Gastrocnemius medialis (tissue), 4 donors: ENCODE results near the gene KMO.

Source experiments
- POLR2A ChIP-seq, 2 donors: fragments of 450-650 bp; IDR thresholded peaks; one replicate each; pipeline ENCODE4 v1.6.1; 2017; ENCODE audit warnings: antibody characterized with exemption in 2 of 2, mild to moderate bottlenecking in 2 of 2, moderate library complexity in 2 of 2
- TF ChIP-seq, protein P1 (sequence below), 5 experiments: fragments of 450-650 bp in 3 of 5; fragments of 200-600 bp in 2 of 5; sonication (generic) in 2 of 5; IDR thresholded peaks in 4 of 5; conservative IDR thresholded peaks in 1 of 5; 1 replicate in 4 of 5; 2 replicates in 1 of 5; pipeline ENCODE4 v1.5.1; 2016 to 2019; ENCODE audit warnings: antibody characterized with exemption in 5 of 5, mild to moderate bottlenecking in 3 of 5, moderate library complexity in 3 of 5

DNA sequence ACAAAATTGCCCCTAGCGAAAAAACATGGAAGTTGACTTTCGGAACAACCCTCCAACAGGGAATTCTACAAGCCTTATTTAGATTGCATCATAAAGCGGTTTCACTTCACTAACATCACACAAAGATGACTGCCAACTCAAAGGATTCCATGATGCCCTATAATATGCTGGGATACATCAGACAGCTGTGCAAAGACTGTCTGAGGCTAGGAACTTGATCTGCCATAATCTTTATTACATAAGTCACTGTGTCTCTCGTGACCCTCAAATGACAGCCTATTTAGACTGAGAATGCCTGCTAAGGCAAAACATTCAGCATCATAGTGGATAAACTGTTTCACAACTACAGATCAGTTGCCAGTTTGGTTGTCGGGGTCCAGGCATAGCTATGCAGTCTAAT lies 36.4 kb upstream of the KMO start:
- TF ChIP-seq, protein P1, sequence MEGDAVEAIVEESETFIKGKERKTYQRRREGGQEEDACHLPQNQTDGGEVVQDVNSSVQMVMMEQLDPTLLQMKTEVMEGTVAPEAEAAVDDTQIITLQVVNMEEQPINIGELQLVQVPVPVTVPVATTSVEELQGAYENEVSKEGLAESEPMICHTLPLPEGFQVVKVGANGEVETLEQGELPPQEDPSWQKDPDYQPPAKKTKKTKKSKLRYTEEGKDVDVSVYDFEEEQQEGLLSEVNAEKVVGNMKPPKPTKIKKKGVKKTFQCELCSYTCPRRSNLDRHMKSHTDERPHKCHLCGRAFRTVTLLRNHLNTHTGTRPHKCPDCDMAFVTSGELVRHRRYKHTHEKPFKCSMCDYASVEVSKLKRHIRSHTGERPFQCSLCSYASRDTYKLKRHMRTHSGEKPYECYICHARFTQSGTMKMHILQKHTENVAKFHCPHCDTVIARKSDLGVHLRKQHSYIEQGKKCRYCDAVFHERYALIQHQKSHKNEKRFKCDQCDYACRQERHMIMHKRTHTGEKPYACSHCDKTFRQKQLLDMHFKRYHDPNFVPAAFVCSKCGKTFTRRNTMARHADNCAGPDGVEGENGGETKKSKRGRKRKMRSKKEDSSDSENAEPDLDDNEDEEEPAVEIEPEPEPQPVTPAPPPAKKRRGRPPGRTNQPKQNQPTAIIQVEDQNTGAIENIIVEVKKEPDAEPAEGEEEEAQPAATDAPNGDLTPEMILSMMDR (IDR thresholded peaks at IDR 0.05 in 4 of 5, conservative IDR thresholded peaks at IDR 0.05 in 1 of 5) = no peak
- no peak for TF ChIP-seq POLR2A (IDR thresholded peaks at IDR 0.05)
